K562 (cell line): ENCODE data around the gene ABCA1. TPM values are rescaled to one million over a fixed set of nuclear protein-coding genes. Genes with fewer than 3 reads are reported as not detected.

Experiments used
- ATAC-seq: fragments of 200-7000 bp; cut with Tn5 transposase; 3 replicates; pipeline ENCODE4 v1.9.1; 2020; ENCODE audit warnings: moderate library complexity
- BruUV-seq: library from RNA; stranded (reverse); fragments of 400-500 nt; replicated peaks from 2 replicates; lab custom pipeline; 2021; lab: Mats Ljungman, UMichigan
- CTCF ChIA-PET: fragments of 300-600 bp; formaldehyde crosslinking; extraction: SDS; loops from one replicate; lab custom pipeline; 2021; ENCODE audit warnings: low intra/inter-chr PET ratio; lab: Yijun Ruan, JAX
- POLR2A ChIA-PET: fragments of 300-600, 350-650 bp; sonication (Branson Sonifier 250); formaldehyde crosslinking; extraction: SDS; loops from one replicate; lab custom pipeline; 2021; ENCODE audit warnings: antibody characterized with exemption, inconsistent platforms; lab: Yijun Ruan, JAX
- DNase-seq, 4 experiments: peaks; one replicate each; pipeline versions ENCODE4 v3.0.0 to v3.0.0-alpha.2; 2011 to 2018; ENCODE audit warnings: low spot score in 3 of 4, mixed read lengths in 3 of 4; ENCODE audit errors: extremely low read depth in 1 of 4
- FAIRE-seq: peaks from 2 replicates; lab custom pipeline; 2011; peaks lifted over from hg19 to GRCh38; lab: Jason Lieb, UNC
- H2AFZ ChIP-seq: 2 replicates; pipeline ENCODE4 v1.6.0; 2011; ENCODE audit warnings: low read depth, low read length, control low read depth, inconsistent platforms
- H3K27ac ChIP-seq: fragments of 200-600 bp; 3 replicates; pipeline ENCODE4 v1.8.0; 2011; ENCODE audit warnings: low read depth, mild to moderate bottlenecking, control low read depth, inconsistent platforms, low read length, moderate library complexity, mixed read lengths; ENCODE audit errors: extremely low read depth
- H3K27me3 ChIP-seq, 2 experiments: fragments of 300-600 bp in 1 of 2; 2 replicates in 1 of 2; 3 replicates in 1 of 2; pipeline versions ENCODE4 v1.6.0 to v1.8.0; 2011; ENCODE audit warnings: inconsistent platforms in 2 of 2, low read length in 2 of 2, mild to moderate bottlenecking in 1 of 2, mixed read lengths in 1 of 2, moderate library complexity in 1 of 2; ENCODE audit not compliant: control insufficient read depth in 2 of 2, insufficient read depth in 2 of 2
- H3K36me3 ChIP-seq: fragments of 300-600 bp; 3 replicates; pipeline ENCODE4 v1.8.0; 2011; ENCODE audit warnings: mild to moderate bottlenecking, low read length, inconsistent platforms; ENCODE audit not compliant: control insufficient read depth, insufficient read depth
- H3K4me1 ChIP-seq, 2 experiments: fragments of 200-600 bp in 1 of 2; replicated peaks in 1 of 2; 2 replicates in 1 of 2; 3 replicates in 1 of 2; pipeline versions ENCODE4 v1.5.1 to v1.8.0; 2011; ENCODE audit warnings: inconsistent platforms in 2 of 2, low read length in 2 of 2, mild to moderate bottlenecking in 1 of 2, mixed read lengths in 1 of 2, moderate library complexity in 1 of 2; ENCODE audit not compliant: control insufficient read depth in 2 of 2, insufficient read depth in 2 of 2
- H3K4me2 ChIP-seq: 2 replicates; pipeline ENCODE4 v1.6.1; 2011; ENCODE audit warnings: low read length, control low read depth, inconsistent platforms, mixed read lengths; ENCODE audit not compliant: insufficient read depth
- H3K4me3 ChIP-seq: fragments of 200-600 bp; sonication (generic), shearing (Covaris generic); 2 replicates; pipeline ENCODE4 v1.5.1; 2016; ENCODE audit warnings: control low read depth, inconsistent platforms
- H3K79me2 ChIP-seq: fragments of 200-600 bp; 3 replicates; pipeline ENCODE4 v1.8.0; 2011; ENCODE audit warnings: low read length, inconsistent platforms; ENCODE audit not compliant: control insufficient read depth, insufficient read depth
- H3K9ac ChIP-seq, 2 experiments: 2 replicates each; pipeline versions ENCODE4 v1.6.0 to v1.6.1; 2011; ENCODE audit warnings: low read depth in 2 of 2, low read length in 2 of 2, control low read depth in 1 of 2, inconsistent platforms in 1 of 2, mild to moderate bottlenecking in 1 of 2, mixed read lengths in 1 of 2; ENCODE audit not compliant: insufficient read depth in 1 of 2
- H3K9me1 ChIP-seq: one replicate; pipeline ENCODE4 v1.6.0; 2011; ENCODE audit warnings: inconsistent platforms, mild to moderate bottlenecking, low read length, moderate library complexity; ENCODE audit not compliant: control insufficient read depth, insufficient read depth
- H3K9me3 ChIP-seq: replicated peaks from 2 replicates; pipeline ENCODE4 v1.5.1; 2011; ENCODE audit warnings: low read depth, low read length, inconsistent platforms; ENCODE audit not compliant: control insufficient read depth, insufficient read depth
- H4K20me1 ChIP-seq: replicated peaks from 2 replicates; pipeline ENCODE4 v1.6.1; 2011; ENCODE audit warnings: low read length, inconsistent platforms, mixed read lengths; ENCODE audit not compliant: control insufficient read depth, insufficient read depth
- ADNP ChIP-seq: fragments of 200-800 bp; sonication (Bioruptor generic); IDR thresholded peaks from 2 replicates; pipeline ENCODE4 v1.6.1; 2016; ENCODE audit warnings: missing genetic modification characterization, missing compliant biosample characterization
- CBX3 ChIP-seq, 2 experiments: IDR thresholded peaks; 1 replicate in 1 of 2; 2 replicates in 1 of 2; pipeline ENCODE4 v1.6.1; 2012; ENCODE audit warnings: inconsistent platforms in 2 of 2, low read length in 2 of 2, borderline replicate concordance in 1 of 2, control low read depth in 1 of 2
- CREB1 ChIP-seq, 2 experiments: sonication (generic) in 1 of 2; formaldehyde crosslinking in 1 of 2; IDR thresholded peaks; 2 replicates each; pipeline versions ENCODE4 v1.6.1 to v1.8.0; 2012 to 2022; ENCODE audit warnings: inconsistent platforms in 1 of 2, mild to moderate bottlenecking in 1 of 2, missing genetic modification reagents in 1 of 2, moderate library complexity in 1 of 2
- ETV5 ChIP-seq: sonication (generic); formaldehyde crosslinking; IDR thresholded peaks from 2 replicates; pipeline ENCODE4 v1.4.0; 2020; ENCODE audit warnings: low read depth, mild to moderate bottlenecking, missing genetic modification reagents
- KAT8 ChIP-seq: fragments of 450-650 bp; IDR thresholded peaks from 2 replicates; pipeline ENCODE4 v1.6.1; 2016; ENCODE audit warnings: low read depth, mild to moderate bottlenecking
- KLF10 ChIP-seq: fragments of 250-450 bp; sonication (Bioruptor Pico); IDR thresholded peaks from 2 replicates; pipeline ENCODE4 v1.6.1; 2021; ENCODE audit warnings: matching md5 sums
- MEF2D ChIP-seq: conservative IDR thresholded peaks from 2 replicates; pipeline ENCODE4 v1.6.1; 2016; ENCODE audit warnings: low read depth, missing genetic modification characterization, missing compliant biosample characterization
- POLR2H ChIP-seq: IDR thresholded peaks from 2 replicates; pipeline ENCODE4 v1.6.1; 2016; ENCODE audit warnings: missing genetic modification characterization, low read depth, mild to moderate bottlenecking, control low read depth, missing compliant biosample characterization, moderate library complexity
- RFX1 ChIP-seq: fragments of 450-650 bp; IDR thresholded peaks from 2 replicates; pipeline ENCODE4 v1.6.1; 2016; ENCODE audit warnings: mild to moderate bottlenecking, moderate library complexity
- SMARCE1 ChIP-seq: fragments of 450-650 bp; IDR thresholded peaks from 2 replicates; pipeline ENCODE4 v1.7.1; 2016; ENCODE audit warnings: mild to moderate bottlenecking
- YY1 ChIP-seq, 3 experiments: IDR thresholded peaks; 2 replicates each; pipeline ENCODE4 v1.6.1; 2011; ENCODE audit warnings: low read length in 2 of 3, mild to moderate bottlenecking in 2 of 3, moderate library complexity in 2 of 3, borderline replicate concordance in 1 of 3, control low read depth in 1 of 3, low read depth in 1 of 3; ENCODE audit not compliant: insufficient read depth in 3 of 3, insufficient replicate concordance in 2 of 3, control insufficient read depth in 1 of 3, insufficient read length in 1 of 3; ENCODE audit errors: extremely low read depth in 1 of 3
- ZC3H8 ChIP-seq: fragments of 450-650 bp; IDR thresholded peaks from 2 replicates; pipeline ENCODE4 v1.6.1; 2017
- ZNF75A ChIP-seq: fragments of 450-650 bp; formaldehyde crosslinking; IDR thresholded peaks from 2 replicates; pipeline ENCODE4 v1.4.0; 2020; ENCODE audit warnings: mild to moderate bottlenecking
- ZNF778 ChIP-seq: fragments of 450-650 bp; formaldehyde crosslinking; IDR thresholded peaks from 2 replicates; pipeline ENCODE4 v1.4.0; 2020; ENCODE audit warnings: mild to moderate bottlenecking, moderate library complexity
- ZNF780A ChIP-seq: fragments of 250-450 bp; sonication (Bioruptor Pico); IDR thresholded peaks from 2 replicates; pipeline ENCODE4 v1.5.0; 2021; ENCODE audit warnings: mild to moderate bottlenecking
- WGBS: fragments of 100-300 bp; shearing (Covaris generic); methylation state at CpG from one replicate; pipeline ENCODE4 v1.1.6; 2016; ENCODE audit warnings: low coverage, mixed read lengths; ENCODE audit not compliant: insufficient coverage; ENCODE audit errors: missing lambda C conversion rate; 5-methylcytosine and 5-hydroxymethylcytosine counted together
- in situ Hi-C: fragments of 300-500 bp; cut with MboI; formaldehyde crosslinking; loops from 4 replicates; pipeline ENCODE4 v1.15.0; 2018; ENCODE audit warnings: inconsistent platforms, mixed read lengths
- intact Hi-C: fragments of 100-400 bp; cut with micrococcal nuclease; formaldehyde crosslinking; loops from 2 replicates; pipeline ENCODE4 v1.14.2; 2022
- polyA plus RNA-seq, 8 experiments: library from polyadenylated mRNA; depleted of rRNA in 4 of 8; stranded (reverse) in 5 of 8; unstranded in 3 of 8; fragments of >200 nt; fragmentation: Nextera tagmentation in 2 of 8; fragmentation: Illumina TruSeq in 1 of 8; extraction: Ambion mirVana in 2 of 8; extraction: Trizol in 1 of 8; gene quantifications; 2 replicates each; pipeline versions ENCODE4 v1.2.1 to v1.2.3, GENCODE V29; 2011 to 2014; ENCODE audit warnings: inconsistent platforms in 1 of 8, missing spikeins in 1 of 8
- total RNA-seq, 7 experiments: library from RNA; depleted of rRNA in 6 of 7; stranded (reverse); fragments of >200 nt in 6 of 7; fragmentation: Illumina TruSeq in 2 of 7; extraction: Trizol in 2 of 7; gene quantifications; 2 replicates each; pipeline versions ENCODE4 v1.2.1 to v1.2.3, GENCODE V29; 2011 to 2021; ENCODE audit warnings: low replicate concordance in 1 of 7

The ABCA1 gene
- total and polyA plus RNA-seq, 9 of the 15 experiments (the other 6 are each of a cell fraction or from before 2014, with no cell fraction given), result under 0.01 to 0.18 (median 0.02) TPM; not detected in 5

DNA sequence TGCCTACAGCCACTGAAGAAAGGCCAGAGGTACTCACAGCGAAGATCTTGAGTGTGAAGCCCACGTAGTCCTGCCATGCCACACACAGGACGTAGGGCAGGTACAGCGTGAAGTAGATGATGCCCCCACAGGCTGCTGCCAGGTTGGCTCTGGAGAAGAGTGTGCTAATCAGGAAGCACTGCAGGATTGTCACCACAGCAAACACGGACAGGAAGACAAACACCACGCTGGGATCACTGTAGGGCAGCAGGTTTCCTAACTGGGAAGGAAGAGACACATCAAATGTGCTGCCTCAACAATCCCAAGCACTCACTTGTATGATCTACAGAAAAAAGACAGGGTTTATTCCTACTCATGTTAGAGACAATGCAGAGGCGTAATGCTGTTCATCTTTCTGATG is 101.0 kb downstream of the ABCA1 start:
- Histone ChIP-seq H3K4me3 (no peak overlapping the region), H2AFZ (no peak overlapping the region), H3K9me3 (no peaks in the 10 kb centered on the region), H3K79me2 (no peaks in the 10 kb centered on the region), H3K36me3 (no peaks in the 10 kb centered on the region), H3K9me1 (no peaks in the 10 kb centered on the region), H3K4me1 (no peaks in the 10 kb centered on the region; a peak in 1 of 5 replicates)
- no TSS peak for BruUV-seq
- ChIA-PET CTCF (no interaction called here), POLR2A (no interaction called here)
- intact Hi-C loops, result no loop called here
- 0% methylated on average over 7 of the region's 7 CpGs for WGBS
- no peak for TF ChIP-seq CBX3 (IDR thresholded peaks at IDR 0.05; ENCODE audit: borderline replicate concordance in 1 of 2, low read length in 2 of 2)
- TF ChIP-seq ETV5 (CRISPR knock-in tag), result no peak
- no peak for TF ChIP-seq MEF2D (tag)
- no peak for TF ChIP-seq ZC3H8
- no peak for TF ChIP-seq ZNF780A (CRISPR knock-in tag)
- no peak for TF ChIP-seq YY1 (IDR thresholded peaks at IDR 0.05; ENCODE audit: borderline replicate concordance in 1 of 3, control insufficient read depth in 1 of 3, extremely low read depth in 1 of 3, insufficient read depth in 3 of 3, insufficient read length in 1 of 3, insufficient replicate concordance in 2 of 3, low read depth in 1 of 3, low read length in 2 of 3)
- no peak for TF ChIP-seq ADNP (tag)
- TF ChIP-seq CREB1 (IDR thresholded peaks at IDR 0.05), result no peak
- no peak for TF ChIP-seq CREB1 (CRISPR knock-in tag; IDR thresholded peaks at IDR 0.05)
- no peak for TF ChIP-seq KLF10 (CRISPR knock-in tag)
- no peak for TF ChIP-seq SMARCE1
- no peak for TF ChIP-seq ZNF778 (CRISPR knock-in tag)
- no peak for TF ChIP-seq ZNF75A (CRISPR knock-in tag)
- no peak for TF ChIP-seq KAT8
- no peak for TF ChIP-seq POLR2H (tag)
- TF ChIP-seq RFX1, result no peak
- TF ChIP-seq, all 486 proteins: peak for 0
- in situ Hi-C loops, result no loop called here
- Histone ChIP-seq H3K9ac (no peak overlapping the region), H3K4me2 (no peak overlapping the region), H3K27ac (no peak overlapping the region), H3K27me3 (peaks cover 4 to 38% of the 10 kb centered on the region in 2 experiments), H4K20me1 (0 out of 2 replicates have a peak, but pooled peaks cover 3% of the 10 kb centered on the region)
- DNase-seq (no peak), FAIRE-seq (no peak), ATAC-seq (no peak)
